AG04450 (cell line): ENCODE data around the gene EIF1AY. TPM values are rescaled to one million over a fixed set of nuclear protein-coding genes. Genes with fewer than 3 reads are reported as not detected.

ENCODE experiments used
- CTCF ChIA-PET: fragments of 300-600, 350-600 bp; formaldehyde crosslinking; extraction: SDS; loops from one replicate; lab custom pipeline; 2022; ENCODE audit warnings: antibody characterized with exemption, inconsistent platforms; lab: Charles Lee
- POLR2A ChIA-PET: fragments of 350-600 bp; formaldehyde crosslinking; extraction: SDS; loops from one replicate; lab custom pipeline; 2021; ENCODE audit warnings: antibody characterized with exemption, inconsistent platforms; lab: Yijun Ruan, JAX
- DNase-seq: peaks from one replicate; pipeline ENCODE4 v3.0.0-alpha.2; 2011; ENCODE audit warnings: low read depth, low spot score
- H3K27ac ChIP-seq: one replicate; pipeline ENCODE4 v1.5.1; 2012; ENCODE audit warnings: low read depth, low read length, control low read depth
- H3K27me3 ChIP-seq: one replicate; pipeline ENCODE4 v1.6.0; 2012; ENCODE audit warnings: low read length; ENCODE audit not compliant: control insufficient read depth, insufficient read depth
- H3K4me3 ChIP-seq: 2 replicates; pipeline ENCODE4 v1.5.1; 2011; ENCODE audit warnings: mild to moderate bottlenecking, low read depth, low read length, control low read depth
- H3K9me3 ChIP-seq: 2 replicates; pipeline ENCODE4 v1.5.1; 2012; ENCODE audit warnings: low read length; ENCODE audit not compliant: control insufficient read depth, insufficient read depth
- CTCF ChIP-seq: IDR thresholded peaks from 2 replicates; pipeline ENCODE4 v1.5.1; 2011; ENCODE audit warnings: low read depth, low read length, control low read depth, inconsistent platforms
- polyA plus RNA-seq: library from polyadenylated mRNA; depleted of rRNA; stranded (reverse); fragments of >200 nt; gene quantifications from 2 replicates; pipeline ENCODE4 v1.2.3, GENCODE V29; 2011; rRNA removed
- small RNA-seq: library from RNA; depleted of rRNA; stranded (forward); fragments of <200 nt; gene quantifications from one replicate; pipeline ENCODE3, GENCODE V24; 2012; ENCODE audit warnings: low read depth; ENCODE audit not compliant: insufficient read length

The EIF1AY gene
- polyA plus RNA-seq, 1 experiment: 32.0 TPM

GRCh38 chrY:20581687-20582086 lies 6.1 kb downstream of the EIF1AY start:
- DNase-seq: no peak
- Histone ChIP-seq H3K27me3 (no peaks in the 10 kb centered on the region), H3K27ac (no peak overlapping the region), H3K4me3 (no peak overlapping the region), H3K9me3 (no peaks in the 10 kb centered on the region)
- ChIA-PET POLR2A (no interaction called here), CTCF (no interaction called here)
- no peak for TF ChIP-seq CTCF

- H3K27me3 ChIP-seq: no peaks in the 10 kb centered on the region
- H3K9me3 ChIP-seq: no peaks in the 10 kb centered on the region
- no peak overlapping the region for H3K4me3 ChIP-seq
- POLR2A ChIA-PET: no interaction called here
- TF ChIP-seq CTCF: no peak
- CTCF ChIA-PET: no interaction called here
- H3K27ac ChIP-seq: peak overlapping the region; percentile 21
- no peak for DNase-seq
Measured at GRCh38 chrY:20586161-20586560, 10.6 kb downstream of the EIF1AY start.

Small RNAs within 50 kb of the gene (small RNA-seq; reads per million reads assigned to genes)
- not detected for gene KDM5DP1

Other genes starting within 250 kb of the EIF1AY start
- not detected in 2 replicates for gene RPS4Y2, start 180.3 kb downstream of the EIF1AY start, polyA plus RNA-seq